ENCODE results near the gene PPCDC.

PPCDC gene

DNA sequence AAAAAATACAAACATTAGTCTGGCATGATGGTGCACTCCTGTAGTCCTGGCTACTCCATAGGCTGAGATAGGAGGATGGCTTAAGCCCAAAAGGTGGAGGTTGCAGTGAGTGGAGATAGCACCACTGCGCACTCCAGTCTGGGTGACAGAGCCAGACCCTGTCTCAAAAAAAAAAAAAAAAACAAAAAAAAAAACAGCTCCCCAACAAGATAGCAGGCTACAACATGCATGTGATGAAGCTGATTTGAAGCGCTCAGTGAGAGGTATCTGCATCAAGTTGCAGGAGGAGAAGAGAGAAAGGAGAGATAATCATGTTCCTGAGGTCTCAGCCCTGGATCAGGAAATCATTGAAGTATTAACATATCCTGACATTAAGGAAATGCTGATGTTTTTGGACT lies 608 bp upstream of the PPCDC start:
- Histone ChIP-seq H3K23ac (ENCODE audit: low read depth, low read length, poor library complexity) (no peak overlapping the region), H3K18ac (ENCODE audit: low read length) (no peak overlapping the region), H4K91ac (ENCODE audit: low read depth, low read length, poor library complexity) (no peak overlapping the region), H3K27me3 (ENCODE audit: control insufficient read depth in 3 of 3, insufficient read depth in 3 of 3, low read depth in 1 of 3, low read length in 3 of 3) (no peaks in the 10 kb centered on the region), H3K4me2 (ENCODE audit: insufficient read depth, low read length, poor library complexity, severe bottlenecking) (no peak overlapping the region), H3K9me3 (replicated peaks in 1 of 2; ENCODE audit: control insufficient read depth in 2 of 2, insufficient read depth in 1 of 2, low read depth in 1 of 2, low read length in 2 of 2) (no peaks in the 10 kb centered on the region), H2BK5ac (ENCODE audit: low read length) (no peak overlapping the region), H2AK5ac (ENCODE audit: low read depth, low read length) (no peak overlapping the region), H3K4me3 (ENCODE audit: low read length in 2 of 2) (no peak overlapping the region), H3K9ac (ENCODE audit: low read depth, low read length, poor library complexity) (no peak overlapping the region), H2BK15ac (ENCODE audit: low read length) (no peak overlapping the region), H3K36me3 (replicated peaks in 1 of 2; ENCODE audit: control insufficient read depth in 2 of 2, insufficient read depth in 2 of 2, low read length in 2 of 2) (peaks cover 6 to 34% of the 10 kb centered on the region in 2 donors), H2BK12ac (ENCODE audit: low read length) (no peak overlapping the region), H4K8ac (ENCODE audit: low read depth, low read length) (no peak overlapping the region), H3K27ac (replicated peaks; ENCODE audit: low read length) (no peak overlapping the region), H3K4me1 (ENCODE audit: control insufficient read depth in 2 of 2, insufficient read depth in 1 of 2, low read depth in 1 of 2, low read length in 2 of 2) (peaks cover 2 to 4% of the 10 kb centered on the region in 2 donors), H2AFZ (ENCODE audit: low read length) (peak overlapping the region; percentile 93), H3K4ac (ENCODE audit: low read length) (no peak overlapping the region), H2BK120ac (ENCODE audit: low read depth, low read length) (no peak overlapping the region), H3K79me1 (ENCODE audit: low read depth, low read length) (no peaks in the 10 kb centered on the region), H3K14ac (ENCODE audit: low read length) (no peak overlapping the region)
- WGBS, 2 donors (ENCODE audit: extremely low coverage in 2 of 2, insufficient read length in 2 of 2, insufficient replicate concordance in 1 of 2), result no CpG with 5 or more reads among the region's 2 CpGs
- DNase-seq (ENCODE audit: low spot score), result no peak

DNA sequence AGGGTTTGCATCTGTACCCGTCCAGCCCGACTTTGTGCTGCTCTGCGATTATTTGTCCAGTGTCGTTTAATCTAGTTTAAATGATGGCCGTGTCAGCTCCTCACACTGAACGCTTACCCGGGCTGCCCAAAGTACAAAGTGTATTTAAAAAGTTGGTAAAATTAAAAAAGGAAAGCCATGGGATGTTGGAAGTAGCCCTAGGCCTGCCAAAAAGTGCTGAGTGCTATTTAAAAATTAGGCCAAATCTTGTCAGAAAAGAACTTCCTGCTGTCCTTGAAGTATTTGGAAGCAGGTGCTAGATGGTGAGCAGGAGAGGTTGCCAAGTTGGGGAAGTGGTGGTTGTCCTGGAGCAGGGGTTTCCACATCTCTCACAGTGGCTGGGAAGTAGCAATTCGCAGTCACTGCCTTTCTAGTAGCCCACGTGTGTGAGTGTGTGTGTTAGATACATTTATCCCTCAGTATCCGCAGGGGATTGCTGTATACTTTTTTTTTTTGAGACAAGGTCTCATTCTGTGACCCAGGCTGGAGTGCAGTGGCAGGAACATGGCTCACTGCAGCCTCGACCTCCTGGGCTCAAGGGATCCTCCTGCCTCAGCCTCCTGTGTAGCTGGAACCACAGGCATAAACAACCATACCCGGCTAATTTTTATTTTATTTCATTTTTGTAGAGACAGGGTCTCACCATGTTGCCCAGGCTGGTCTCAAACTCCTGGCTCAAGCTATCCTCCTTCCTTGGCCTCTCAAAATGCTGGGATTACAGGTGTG lies 664 bp downstream of the PPCDC start:
- Histone ChIP-seq H4K8ac (ENCODE audit: low read depth, low read length) (peak overlapping the region; percentile 52), H3K79me1 (ENCODE audit: low read depth, low read length) (no peaks in the 10 kb centered on the region), H3K27me3 (ENCODE audit: control insufficient read depth in 3 of 3, insufficient read depth in 3 of 3, low read depth in 1 of 3, low read length in 3 of 3) (no peaks in the 10 kb centered on the region), H2BK15ac (ENCODE audit: low read length) (peak overlapping the region; percentile 34), H3K36me3 (replicated peaks in 1 of 2; ENCODE audit: control insufficient read depth in 2 of 2, insufficient read depth in 2 of 2, low read length in 2 of 2) (peaks cover 8 to 33% of the 10 kb centered on the region in 2 donors), H3K4me3 (ENCODE audit: low read length in 2 of 2) (peak overlapping the region; percentile 87 to 92), H3K9me3 (replicated peaks in 1 of 2; ENCODE audit: control insufficient read depth in 2 of 2, insufficient read depth in 1 of 2, low read depth in 1 of 2, low read length in 2 of 2) (no peaks in the 10 kb centered on the region), H2BK120ac (ENCODE audit: low read depth, low read length) (no peak overlapping the region), H3K4me1 (ENCODE audit: control insufficient read depth in 2 of 2, insufficient read depth in 1 of 2, low read depth in 1 of 2, low read length in 2 of 2) (peaks cover 2 to 4% of the 10 kb centered on the region in 2 donors), H3K27ac (replicated peaks; ENCODE audit: low read length) (no peak overlapping the region), H4K91ac (ENCODE audit: low read depth, low read length, poor library complexity) (no peak overlapping the region), H2AFZ (ENCODE audit: low read length) (peak overlapping the region; percentile 93), H3K23ac (ENCODE audit: low read depth, low read length, poor library complexity) (peak overlapping the region; percentile 94), H3K4ac (ENCODE audit: low read length) (no peak overlapping the region), H3K4me2 (ENCODE audit: insufficient read depth, low read length, poor library complexity, severe bottlenecking) (peak overlapping the region; percentile 56), H3K9ac (ENCODE audit: low read depth, low read length, poor library complexity) (peak overlapping the region; percentile 100), H2AK5ac (ENCODE audit: low read depth, low read length) (peak overlapping the region; percentile 33), H3K14ac (ENCODE audit: low read length) (peak overlapping the region; percentile 92), H2BK5ac (ENCODE audit: low read length) (no peak overlapping the region), H3K18ac (ENCODE audit: low read length) (peak overlapping the region; percentile 99), H2BK12ac (ENCODE audit: low read length) (peak overlapping the region; percentile 77)
- DNase-seq (ENCODE audit: low spot score), result no peak
- WGBS, 2 donors (ENCODE audit: extremely low coverage in 2 of 2, insufficient read length in 2 of 2, insufficient replicate concordance in 1 of 2), result no CpG with 5 or more reads among the region's 12 CpGs

DNA sequence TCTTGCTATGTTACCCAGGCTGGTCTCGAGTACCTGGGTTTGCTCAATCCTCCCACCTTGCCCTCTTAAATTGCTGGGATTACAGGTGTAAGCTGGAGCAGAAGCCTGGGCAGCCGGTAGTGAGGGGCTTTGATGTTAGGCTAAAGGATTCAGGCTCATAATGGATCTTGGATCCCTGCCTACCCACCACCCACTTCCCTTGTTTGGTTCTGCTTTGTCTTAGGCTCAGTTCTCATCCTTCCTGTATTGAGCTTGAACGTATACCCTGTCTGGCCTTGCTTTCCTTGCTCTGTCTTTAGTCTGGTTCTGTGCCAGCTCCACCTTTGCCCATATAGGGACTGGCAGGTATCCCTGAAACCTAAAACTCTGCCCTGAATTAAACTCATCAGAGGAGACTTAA lies 1.7 kb downstream of the PPCDC start:
- peaks cover 3% of the 10 kb centered on the region for H3K79me1 ChIP-seq (ENCODE audit: low read depth, low read length)
- no peak overlapping the region for H3K4ac ChIP-seq (ENCODE audit: low read length)
- H3K27me3 ChIP-seq (ENCODE audit: control insufficient read depth in 3 of 3, insufficient read depth in 3 of 3, low read depth in 1 of 3, low read length in 3 of 3), result no peaks in the 10 kb centered on the region
- H4K8ac ChIP-seq (ENCODE audit: low read depth, low read length), result no peak overlapping the region
- WGBS, 2 donors (ENCODE audit: extremely low coverage in 2 of 2, insufficient read length in 2 of 2, insufficient replicate concordance in 1 of 2), result no CpG with 5 or more reads among the region's 3 CpGs
- DNase-seq (ENCODE audit: low spot score), result no peak
- H3K4me2 ChIP-seq (ENCODE audit: insufficient read depth, low read length, poor library complexity, severe bottlenecking), result no peak overlapping the region
- no peak overlapping the region for H3K23ac ChIP-seq (ENCODE audit: low read depth, low read length, poor library complexity)
- no peaks in the 10 kb centered on the region for H3K9me3 ChIP-seq (replicated peaks in 1 of 2; ENCODE audit: control insufficient read depth in 2 of 2, insufficient read depth in 1 of 2, low read depth in 1 of 2, low read length in 2 of 2)
- H3K9ac ChIP-seq (ENCODE audit: low read depth, low read length, poor library complexity), result no peak overlapping the region
- no peak overlapping the region for H4K91ac ChIP-seq (ENCODE audit: low read depth, low read length, poor library complexity)
- no peak overlapping the region for H2BK120ac ChIP-seq (ENCODE audit: low read depth, low read length)
- no peak overlapping the region for H3K14ac ChIP-seq (ENCODE audit: low read length)
- no peak overlapping the region for H2AFZ ChIP-seq (ENCODE audit: low read length)
- H2BK12ac ChIP-seq (ENCODE audit: low read length), result no peak overlapping the region
- H3K36me3 ChIP-seq (replicated peaks in 1 of 2; ENCODE audit: control insufficient read depth in 2 of 2, insufficient read depth in 2 of 2, low read length in 2 of 2), result peaks cover 7 to 34% of the 10 kb centered on the region in 2 donors
- peaks cover 4% of the 10 kb centered on the region in 2 donors for H3K4me1 ChIP-seq (ENCODE audit: control insufficient read depth in 2 of 2, insufficient read depth in 1 of 2, low read depth in 1 of 2, low read length in 2 of 2)
- H2BK5ac ChIP-seq (ENCODE audit: low read length), result no peak overlapping the region
- H2BK15ac ChIP-seq (ENCODE audit: low read length), result no peak overlapping the region
- no peak overlapping the region for H3K27ac ChIP-seq (replicated peaks; ENCODE audit: low read length)
- no peak overlapping the region for H3K18ac ChIP-seq (ENCODE audit: low read length)
- H3K4me3 ChIP-seq (ENCODE audit: low read length in 2 of 2), result no peak overlapping the region
- no peak overlapping the region for H2AK5ac ChIP-seq (ENCODE audit: low read depth, low read length)

DNA sequence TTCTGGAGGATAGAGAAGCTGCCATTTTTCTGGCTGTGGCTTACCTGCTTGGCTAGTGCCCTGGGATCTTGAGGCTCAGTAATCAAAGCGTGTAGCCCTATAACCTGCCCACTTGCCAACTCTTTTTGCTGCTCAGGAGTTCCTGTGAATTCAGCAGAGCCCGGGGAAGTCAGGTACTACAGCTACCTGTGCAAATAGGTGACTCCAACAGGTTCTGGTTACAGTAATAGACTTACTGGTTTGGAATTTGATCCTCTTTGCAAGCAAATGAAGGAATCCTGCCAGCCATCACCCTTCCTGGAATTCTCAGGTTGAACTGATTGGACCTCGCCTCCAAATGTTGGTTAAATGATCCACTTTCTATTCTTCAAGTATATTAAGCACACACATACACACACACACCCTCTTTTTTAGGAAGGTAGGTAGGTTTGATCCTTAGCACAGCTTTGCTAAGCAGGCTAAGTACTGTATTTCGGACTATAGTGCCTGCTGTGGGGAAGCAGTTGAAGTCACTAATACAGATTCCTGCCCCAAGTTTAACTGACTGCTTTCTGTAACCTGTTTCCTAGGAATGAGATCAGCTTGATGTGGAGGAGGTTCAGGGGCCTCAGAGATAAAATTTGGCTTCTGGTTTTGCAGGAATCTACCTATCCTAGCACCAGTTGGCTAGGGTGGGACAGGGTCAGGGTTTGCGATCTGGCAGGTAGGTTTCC lies 2.3 kb downstream of the PPCDC start:
- Histone ChIP-seq H3K9me3 (replicated peaks in 1 of 2; ENCODE audit: control insufficient read depth in 2 of 2, insufficient read depth in 1 of 2, low read depth in 1 of 2, low read length in 2 of 2) (no peaks in the 10 kb centered on the region), H4K91ac (ENCODE audit: low read depth, low read length, poor library complexity) (no peak overlapping the region)
- no CpG with 5 or more reads among the region's 5 CpGs for WGBS, 2 donors (ENCODE audit: extremely low coverage in 2 of 2, insufficient read length in 2 of 2, insufficient replicate concordance in 1 of 2)

More for the DNA sequence above, 2.3 kb downstream of the PPCDC start:
- Histone ChIP-seq H3K27ac (replicated peaks; ENCODE audit: low read length) (no peak overlapping the region), H2AK5ac (ENCODE audit: low read depth, low read length) (no peak overlapping the region), H3K79me1 (ENCODE audit: low read depth, low read length) (peaks cover 3% of the 10 kb centered on the region), H3K4ac (ENCODE audit: low read length) (no peak overlapping the region), H3K23ac (ENCODE audit: low read depth, low read length, poor library complexity) (no peak overlapping the region), H2AFZ (ENCODE audit: low read length) (no peak overlapping the region), H2BK15ac (ENCODE audit: low read length) (no peak overlapping the region), H3K27me3 (ENCODE audit: control insufficient read depth in 3 of 3, insufficient read depth in 3 of 3, low read depth in 1 of 3, low read length in 3 of 3) (no peaks in the 10 kb centered on the region), H3K14ac (ENCODE audit: low read length) (no peak overlapping the region), H2BK12ac (ENCODE audit: low read length) (no peak overlapping the region), H2BK120ac (ENCODE audit: low read depth, low read length) (no peak overlapping the region), H3K36me3 (replicated peaks in 1 of 2; ENCODE audit: control insufficient read depth in 2 of 2, insufficient read depth in 2 of 2, low read length in 2 of 2) (peaks cover 2 to 40% of the 10 kb centered on the region in 2 donors), H3K9ac (ENCODE audit: low read depth, low read length, poor library complexity) (no peak overlapping the region), H3K4me1 (ENCODE audit: control insufficient read depth in 2 of 2, insufficient read depth in 1 of 2, low read depth in 1 of 2, low read length in 2 of 2) (peaks cover 4% of the 10 kb centered on the region in 2 donors), H3K4me3 (ENCODE audit: low read length in 2 of 2) (no peak overlapping the region), H3K4me2 (ENCODE audit: insufficient read depth, low read length, poor library complexity, severe bottlenecking) (no peak overlapping the region), H2BK5ac (ENCODE audit: low read length) (no peak overlapping the region), H4K8ac (ENCODE audit: low read depth, low read length) (no peak overlapping the region), H3K18ac (ENCODE audit: low read length) (no peak overlapping the region)
- no peak for DNase-seq (ENCODE audit: low spot score)

Measured in neuronal stem cell (in vitro differentiated cells).